Chondrocyte (in vitro differentiated cells): ENCODE measurements around the gene GMEB2. TPM values are rescaled to one million over a fixed set of nuclear protein-coding genes. Genes with fewer than 3 reads are reported as not detected.
"Not testable (repeated sequence)": the region's sequence is repeated elsewhere in the genome, so short reads cannot be mapped to it uniquely, and the experiment has no call there.

Source experiments
- DNase-seq: peaks from one replicate; pipeline ENCODE4 v3.0.0; 2021; ENCODE audit warnings: mixed read lengths, low spot score
- H3K27ac Mint-ChIP-seq: one replicate; pipeline ENCODE4 v1.8.0; 2021; ENCODE audit warnings: mild to moderate bottlenecking, moderate library complexity, mixed read lengths; ENCODE audit not compliant: unreplicated experiment
- H3K27me3 Mint-ChIP-seq: 2 replicates; pipeline ENCODE4 v1.8.0; 2021; ENCODE audit warnings: low read depth, mixed read lengths
- H3K36me3 Mint-ChIP-seq: 2 replicates; pipeline ENCODE4 v1.8.0; 2021; ENCODE audit warnings: low read depth, mixed read lengths
- H3K4me1 Mint-ChIP-seq: 2 replicates; pipeline ENCODE4 v1.8.0; 2021; ENCODE audit warnings: low read depth, mild to moderate bottlenecking, mixed read lengths
- H3K4me3 Mint-ChIP-seq: one replicate; pipeline ENCODE4 v1.8.0; 2021; ENCODE audit warnings: mild to moderate bottlenecking, moderate library complexity, mixed read lengths; ENCODE audit not compliant: unreplicated experiment
- H3K9me3 Mint-ChIP-seq: 2 replicates; pipeline ENCODE4 v1.8.0; 2021; ENCODE audit warnings: low read depth, mixed read lengths
- total RNA-seq: library from RNA; stranded (reverse); gene quantifications from 3 replicates; pipeline ENCODE4 v1.2.1, GENCODE V29; 2021
- TF ChIP-seq, protein P1 (sequence below): fragments of 200-600 bp; sonication (generic); IDR thresholded peaks from 2 replicates; pipeline ENCODE4 v1.5.0; 2021; ENCODE audit warnings: antibody characterized with exemption, mild to moderate bottlenecking, moderate library complexity

GMEB2 gene
- total RNA-seq, 1 donor from 2014 or later, result 8.5 TPM

DNA sequence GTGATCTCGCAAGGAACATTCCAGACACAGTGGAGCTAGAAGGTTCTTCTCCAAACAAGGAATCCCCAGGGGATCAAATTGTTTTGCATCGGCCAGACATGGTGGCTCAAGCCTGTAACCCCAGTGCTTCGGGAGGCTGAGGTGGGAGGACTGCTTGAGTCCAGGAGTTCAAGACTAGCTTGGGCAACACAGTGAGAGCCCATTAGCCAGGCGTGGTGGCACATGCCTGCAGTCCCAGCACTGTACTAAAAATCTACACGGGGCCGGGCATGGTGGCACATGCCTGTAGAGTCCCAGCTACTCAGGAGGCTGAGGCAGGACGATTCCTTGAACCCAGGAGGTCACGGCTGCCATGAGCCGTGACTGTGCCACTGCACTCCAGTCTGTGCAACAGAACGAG lies 15.3 kb downstream of the GMEB2 start:
- Mint-ChIP-seq H3K36me3 (peaks cover 10% of the 10 kb centered on the region), H3K27me3 (no peaks in the 10 kb centered on the region), H3K4me3 (no peak overlapping the region), H3K27ac (no peak overlapping the region), H3K9me3 (no peaks in the 10 kb centered on the region), H3K4me1 (peaks cover 4% of the 10 kb centered on the region)
- DNase-seq, result peak; percentile 56
- TF ChIP-seq, protein P1, sequence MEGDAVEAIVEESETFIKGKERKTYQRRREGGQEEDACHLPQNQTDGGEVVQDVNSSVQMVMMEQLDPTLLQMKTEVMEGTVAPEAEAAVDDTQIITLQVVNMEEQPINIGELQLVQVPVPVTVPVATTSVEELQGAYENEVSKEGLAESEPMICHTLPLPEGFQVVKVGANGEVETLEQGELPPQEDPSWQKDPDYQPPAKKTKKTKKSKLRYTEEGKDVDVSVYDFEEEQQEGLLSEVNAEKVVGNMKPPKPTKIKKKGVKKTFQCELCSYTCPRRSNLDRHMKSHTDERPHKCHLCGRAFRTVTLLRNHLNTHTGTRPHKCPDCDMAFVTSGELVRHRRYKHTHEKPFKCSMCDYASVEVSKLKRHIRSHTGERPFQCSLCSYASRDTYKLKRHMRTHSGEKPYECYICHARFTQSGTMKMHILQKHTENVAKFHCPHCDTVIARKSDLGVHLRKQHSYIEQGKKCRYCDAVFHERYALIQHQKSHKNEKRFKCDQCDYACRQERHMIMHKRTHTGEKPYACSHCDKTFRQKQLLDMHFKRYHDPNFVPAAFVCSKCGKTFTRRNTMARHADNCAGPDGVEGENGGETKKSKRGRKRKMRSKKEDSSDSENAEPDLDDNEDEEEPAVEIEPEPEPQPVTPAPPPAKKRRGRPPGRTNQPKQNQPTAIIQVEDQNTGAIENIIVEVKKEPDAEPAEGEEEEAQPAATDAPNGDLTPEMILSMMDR, result no peak

DNA sequence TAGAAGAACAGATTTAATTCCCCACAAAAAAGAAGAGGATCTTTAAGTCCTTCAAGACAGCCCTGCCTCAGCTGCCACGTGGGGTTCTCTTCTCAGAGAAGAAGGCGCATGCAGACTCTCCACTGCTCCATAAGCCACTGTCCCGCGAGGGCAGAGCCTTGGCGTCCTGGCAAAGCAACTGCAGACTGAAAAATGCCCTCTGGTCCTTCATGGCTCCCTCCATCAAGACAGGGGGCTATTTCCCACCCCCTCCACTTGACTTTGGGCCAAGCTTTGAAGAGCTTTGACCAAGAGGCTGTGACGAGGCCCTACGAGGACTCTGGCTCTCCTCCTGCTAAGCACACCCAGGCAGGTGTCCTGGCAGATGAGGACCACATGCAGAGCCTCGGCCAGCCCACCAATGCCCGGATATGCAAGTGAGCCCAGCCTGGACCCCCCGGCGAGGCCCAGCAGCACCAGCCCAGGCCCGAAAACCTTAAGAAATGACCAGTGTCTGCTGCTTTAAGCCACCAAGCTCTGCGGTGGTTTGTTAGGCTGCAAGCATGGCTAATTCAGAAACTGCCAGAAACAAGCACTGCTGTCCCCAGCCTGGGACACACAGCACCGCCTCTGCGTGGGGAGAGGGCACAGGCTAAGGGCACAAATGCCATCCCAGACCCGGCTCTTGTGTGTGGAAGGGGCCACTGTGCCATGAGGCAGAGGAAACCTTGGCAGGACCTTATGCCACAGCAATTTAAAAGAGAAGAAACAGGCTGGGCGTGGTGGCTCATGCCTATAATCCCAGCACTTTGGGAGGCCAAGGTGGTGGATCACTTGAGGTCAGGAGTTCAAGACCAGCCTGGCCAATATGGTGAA lies 16.1 kb downstream of the GMEB2 start:
- TF ChIP-seq, protein P1, result no peak
- Mint-ChIP-seq H3K36me3 (peaks cover 9% of the 10 kb centered on the region), H3K27me3 (no peaks in the 10 kb centered on the region), H3K27ac (no peak overlapping the region), H3K9me3 (no peaks in the 10 kb centered on the region), H3K4me3 (no peak overlapping the region), H3K4me1 (peaks cover 4% of the 10 kb centered on the region)
- DNase-seq, result peak; percentile 69

- Mint-ChIP-seq H3K9me3 (no peaks in the 10 kb centered on the region), H3K27ac (no peak overlapping the region), H3K27me3 (no peaks in the 10 kb centered on the region), H3K4me3 (no peak overlapping the region), H3K36me3 (peaks cover 3% of the 10 kb centered on the region), H3K4me1 (peaks cover 4% of the 10 kb centered on the region)
- DNase-seq, result no peak
- TF ChIP-seq, protein P1, result no peak
These were observed 20.2 kb downstream of the GMEB2 start for GRCh38 chr20:63606686-63607085.

GRCh38 chr20:63602321-63602720 lies 24.6 kb downstream of the GMEB2 start:
- no peaks in the 10 kb centered on the region for H3K9me3 Mint-ChIP-seq
- DNase-seq, result peak; percentile 34

GRCh38 chr20:63601679-63602078 lies 25.2 kb downstream of the GMEB2 start:
- not testable (repeated sequence) for H3K9me3 Mint-ChIP-seq, H3K4me1 Mint-ChIP-seq, H3K4me3 Mint-ChIP-seq, H3K27me3 Mint-ChIP-seq, H3K36me3 Mint-ChIP-seq, H3K27ac Mint-ChIP-seq
- DNase-seq, result peak; percentile 13

More at GRCh38 chr20:63602321-63602720, 24.6 kb downstream of the GMEB2 start:
- H3K27ac Mint-ChIP-seq, result no peak overlapping the region
- no peaks in the 10 kb centered on the region for H3K4me1 Mint-ChIP-seq
- no peaks in the 10 kb centered on the region for H3K27me3 Mint-ChIP-seq
- peaks cover 10% of the 10 kb centered on the region for H3K36me3 Mint-ChIP-seq
- no peak overlapping the region for H3K4me3 Mint-ChIP-seq
- TF ChIP-seq, protein P1, result no peak
